Medulla oblongata (tissue), 1 donor: ENCODE measurements around the gene PRSS21.

Source experiments
- DNase-seq: peaks from one replicate; pipeline ENCODE4 v3.0.0-alpha.2; 2015; ENCODE audit errors: extremely low spot score

The PRSS21 gene

GRCh38 chr16:2816751-2817339, at the start of gene PRSS21:
TSS of gene PRSS21 (plus strand) at chr16:2817237. CDS start at chr16:2817269, 32 bp downstream.
- DNase-seq, result no peak

- DNase-seq, result no peak
Observed at GRCh38 chr16:2767891-2768290, 49.1 kb upstream of the PRSS21 start.

- no peak for DNase-seq
Observed at GRCh38 chr16:2768403-2769089, 48.5 kb upstream of the PRSS21 start.

- DNase-seq, result no peak
Observed at GRCh38 chr16:2769100-2769529, 47.9 kb upstream of the PRSS21 start.

GRCh38 chr16:2769675-2770056, 47.4 kb upstream of the PRSS21 start:
- DNase-seq, result no peak

GRCh38 chr16:2770057-2770951, 46.7 kb upstream of the PRSS21 start:
- no peak for DNase-seq

- DNase-seq, result no peak
Observed at GRCh38 chr16:2771496-2772402, 45.3 kb upstream of the PRSS21 start.

GRCh38 chr16:2773188-2773968, 43.7 kb upstream of the PRSS21 start:
- no peak for DNase-seq

- DNase-seq, result no peak
Observed at GRCh38 chr16:2774161-2774891, 42.7 kb upstream of the PRSS21 start.

GRCh38 chr16:2775131-2775716, 41.8 kb upstream of the PRSS21 start:
- no peak for DNase-seq

- no peak for DNase-seq
Observed at GRCh38 chr16:2775765-2776499, 41.1 kb upstream of the PRSS21 start.

- peak; percentile 17 for DNase-seq
Observed at GRCh38 chr16:2776500-2777139, 40.4 kb upstream of the PRSS21 start.

- DNase-seq, result peak; percentile 81
Observed at GRCh38 chr16:2777231-2777902, 39.7 kb upstream of the PRSS21 start, which contains the start of gene ELOB. TSS of gene ELOB (minus strand) at chr16:2777280. CDS start at chr16:2777239, 41 bp downstream.

GRCh38 chr16:2777903-2778629, 39.0 kb upstream of the PRSS21 start:
- DNase-seq, result peak; percentile 27

- DNase-seq, result no peak
Observed at GRCh38 chr16:2778630-2778958, 38.4 kb upstream of the PRSS21 start.

- DNase-seq, result no peak
Observed at GRCh38 chr16:2779151-2779920, 37.7 kb upstream of the PRSS21 start.
